ENCODE data around the gene PTK7. TPM values are rescaled to one million over a fixed set of nuclear protein-coding genes. Genes with fewer than 3 reads are reported as not detected.
A peak's percentile ranks its signal among the peaks of the same experiment; 100 is the strongest.

Gene PTK7
- total and polyA plus RNA-seq, 3 donors from 2014 or later = 58.8 to 68.7 (median 60.8) TPM

GRCh38 chr6:43092635-43093034 lies 16.5 kb downstream of the PTK7 start:
- TF ChIP-seq CTCF (IDR thresholded peaks at IDR 0.05) (no peak), POLR2A (IDR thresholded peaks at IDR 0.05) (no peak)
- H3K9me3 ChIP-seq = no peaks in the 10 kb centered on the region
- no peak overlapping the region for H3K4me3 ChIP-seq
- no peak overlapping the region for H3K27ac ChIP-seq
- no peaks in the 10 kb centered on the region for H3K36me3 ChIP-seq (ENCODE audit: low read depth, missing control alignments)
- DNase-seq = no peak
- peaks cover 32% of the 10 kb centered on the region for H3K4me1 ChIP-seq
- H3K27me3 ChIP-seq = no peaks in the 10 kb centered on the region
- intact Hi-C loops (cut with DNase I; ENCODE audit: low total_unique reads) = no loop called here

GRCh38 chr6:43093436-43094289 lies 17.5 kb downstream of the PTK7 start:
- peaks cover 32% of the 10 kb centered on the region for H3K4me1 ChIP-seq
- no peaks in the 10 kb centered on the region for H3K9me3 ChIP-seq
- H3K4me3 ChIP-seq = peak overlapping the region; percentile 26 to 27
- intact Hi-C loops (cut with DNase I; ENCODE audit: low total_unique reads) = no loop called here
- H3K27me3 ChIP-seq = no peaks in the 10 kb centered on the region
- peak overlapping the region; percentile 70 to 83 for H3K27ac ChIP-seq
- TF ChIP-seq POLR2A (IDR thresholded peaks at IDR 0.05) = no peak
- no peak for TF ChIP-seq CTCF (IDR thresholded peaks at IDR 0.05)
- WGBS, 2 donors = 12 to 14% methylated on average over 9 of the region's 9 CpGs
- H3K36me3 ChIP-seq (ENCODE audit: low read depth, missing control alignments) = no peaks in the 10 kb centered on the region
- peak; percentile 91 for DNase-seq

- Histone ChIP-seq H3K4me3 (no peak overlapping the region), H3K27me3 (no peaks in the 10 kb centered on the region), H3K9me3 (no peaks in the 10 kb centered on the region), H3K36me3 (ENCODE audit: low read depth, missing control alignments) (no peaks in the 10 kb centered on the region), H3K4me1 (peaks cover 17% of the 10 kb centered on the region), H3K27ac (no peak overlapping the region)
- no peak for TF ChIP-seq CTCF (IDR thresholded peaks at IDR 0.05)
- no peak for TF ChIP-seq POLR2A (IDR thresholded peaks at IDR 0.05)
- WGBS, 2 donors = 73 to 74% methylated on average over 7 of the region's 7 CpGs
- no peak for DNase-seq
- intact Hi-C loops (cut with DNase I; ENCODE audit: low total_unique reads) = no loop called here
Measured at GRCh38 chr6:43095939-43096338, 19.8 kb downstream of the PTK7 start.

- Histone ChIP-seq H3K27ac (no peak overlapping the region), H3K9me3 (no peaks in the 10 kb centered on the region), H3K27me3 (no peaks in the 10 kb centered on the region), H3K36me3 (ENCODE audit: low read depth, missing control alignments) (no peaks in the 10 kb centered on the region), H3K4me3 (no peak overlapping the region), H3K4me1 (peaks cover 17% of the 10 kb centered on the region)
- WGBS, 2 donors = 47 to 61% methylated on average over 7 to 8 of the region's 8 CpGs
- DNase-seq = no peak
- intact Hi-C loops (cut with DNase I; ENCODE audit: low total_unique reads) = no loop called here
- TF ChIP-seq CTCF (IDR thresholded peaks at IDR 0.05) = no peak
- TF ChIP-seq POLR2A (IDR thresholded peaks at IDR 0.05) = no peak
Measured at GRCh38 chr6:43096451-43097097, 20.5 kb downstream of the PTK7 start.
